Endodermal cell (in vitro differentiated cells): Measurements from ENCODE around the gene SLC27A2. TPM values are rescaled to one million over a fixed set of nuclear protein-coding genes. Genes with fewer than 3 reads are reported as not detected.

Experiments
- DNase-seq: peaks from one replicate; pipeline ENCODE4 v3.0.0-alpha.2; 2017
- H3K27ac ChIP-seq: 2 replicates; pipeline ENCODE4 v1.5.1; 2013; ENCODE audit warnings: mild to moderate bottlenecking, low read depth, low read length, moderate library complexity
- H3K27me3 ChIP-seq: 2 replicates; pipeline ENCODE4 v1.6.1; 2013; ENCODE audit warnings: mild to moderate bottlenecking, low read length, moderate library complexity; ENCODE audit not compliant: insufficient read depth, control insufficient read depth, poor library complexity, severe bottlenecking
- H3K36me3 ChIP-seq: 2 replicates; pipeline ENCODE4 v1.7.0; 2013; ENCODE audit warnings: mild to moderate bottlenecking, low read length, moderate library complexity; ENCODE audit not compliant: control insufficient read depth, insufficient read depth
- H3K4me1 ChIP-seq: one replicate; pipeline ENCODE4 v1.7.0; 2013; ENCODE audit warnings: low read length; ENCODE audit not compliant: control insufficient read depth, insufficient read depth
- H3K4me3 ChIP-seq: 2 replicates; pipeline ENCODE4 v1.5.1; 2013; ENCODE audit warnings: mild to moderate bottlenecking, low read length, moderate library complexity
- H3K9ac ChIP-seq: 2 replicates; pipeline ENCODE4 v1.6.1; 2013; ENCODE audit warnings: mild to moderate bottlenecking, low read length, moderate library complexity; ENCODE audit not compliant: poor library complexity, severe bottlenecking; ENCODE audit errors: extremely low read depth
- H3K9me3 ChIP-seq: 2 replicates; pipeline ENCODE4 v1.6.1; 2013; ENCODE audit warnings: mild to moderate bottlenecking, low read length, moderate library complexity; ENCODE audit not compliant: control insufficient read depth
- H3K27ac Mint-ChIP-seq: 2 replicates; pipeline ENCODE4 v1.8.0; 2020; ENCODE audit warnings: mixed read lengths
- H3K27me3 Mint-ChIP-seq: 2 replicates; pipeline ENCODE4 v1.8.0; 2021; ENCODE audit warnings: mild to moderate bottlenecking, mixed read lengths; ENCODE audit not compliant: insufficient read depth
- H3K36me3 Mint-ChIP-seq: 2 replicates; pipeline ENCODE4 v1.8.0; 2020; ENCODE audit warnings: low read depth, mixed read lengths
- H3K4me1 Mint-ChIP-seq: 2 replicates; pipeline ENCODE4 v1.8.0; 2020; ENCODE audit warnings: mixed read lengths
- H3K4me3 Mint-ChIP-seq: 2 replicates; pipeline ENCODE4 v1.8.0; 2020; ENCODE audit warnings: mild to moderate bottlenecking, moderate library complexity, mixed read lengths
- H3K9me3 Mint-ChIP-seq: 2 replicates; pipeline ENCODE4 v1.8.0; 2020; ENCODE audit warnings: mild to moderate bottlenecking, mixed read lengths
- WGBS, 2 experiments: methylation state at CpG; one replicate each; pipeline versions ENCODE4 v1.1.5 to v1.1.7; 2013; ENCODE audit warnings: missing lambda C conversion rate in 2 of 2, mixed read lengths in 1 of 2; ENCODE audit not compliant: insufficient coverage in 1 of 2, insufficient read length in 1 of 2; 5-methylcytosine and 5-hydroxymethylcytosine counted together
- total RNA-seq, 2 donors: library from RNA; stranded (reverse); fragmentation: NEBNext Ultra II Directional in 1 of 2; extraction: Animal tissue kit (Norgen Biotek cat#: 25700) in 1 of 2; gene quantifications; 2 replicates in 1 of 2; 3 replicates in 1 of 2; pipeline ENCODE4 v1.2.1, GENCODE V29; 2021
- TF ChIP-seq, protein P1 (sequence below): fragments of 200-600 bp; sonication (generic); conservative IDR thresholded peaks from 2 replicates; pipeline ENCODE4 v1.5.0; 2021; ENCODE audit warnings: antibody characterized with exemption, mild to moderate bottlenecking

The SLC27A2 gene
- total RNA-seq, 2 donors from 2014 or later, result 4.0 to 6.8 TPM

DNA sequence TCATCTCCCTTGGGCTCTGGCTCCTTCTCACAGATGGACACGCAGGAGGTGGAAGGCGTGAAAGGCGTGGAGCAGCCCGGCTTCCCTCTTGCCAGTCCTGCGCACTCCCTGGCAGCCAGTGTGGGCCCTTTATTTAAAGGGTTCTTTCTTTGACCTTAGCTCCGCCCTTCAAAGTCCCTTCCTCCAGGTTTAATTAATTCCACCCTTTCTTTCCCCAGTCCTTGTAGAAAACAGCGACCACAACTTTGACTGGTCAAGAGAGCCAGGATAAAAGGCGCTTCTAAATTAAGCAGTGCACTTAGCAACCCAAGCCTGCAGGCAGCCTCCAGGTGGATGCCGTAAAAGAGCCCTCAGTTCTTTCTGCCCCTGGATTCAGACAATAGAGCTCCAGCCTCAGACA, 83.6 kb downstream of the SLC27A2 start, which contains the start of gene HDC:
Gene HDC (minus strand): TSS at position 107 of the 400 bp plus-strand sequence. CDS start 103 bp downstream, at position 4.
- no peaks in the 10 kb centered on the region for H3K36me3 Mint-ChIP-seq
- H3K9me3 ChIP-seq, result no peaks in the 10 kb centered on the region
- H3K9ac ChIP-seq, result no peak within 1 kb of the TSS
- H3K36me3 ChIP-seq, result no peaks in the 10 kb centered on the region
- no peaks in the 10 kb centered on the region for H3K9me3 Mint-ChIP-seq
- no peak within 1 kb of the TSS for H3K27ac Mint-ChIP-seq
- H3K4me1 Mint-ChIP-seq, result peaks cover 12% of the 10 kb centered on the region
- no peak within 1 kb of the TSS for H3K4me3 ChIP-seq
- H3K27me3 Mint-ChIP-seq, result peaks cover 4% of the 10 kb centered on the region
- no peak within 1 kb of the TSS for H3K4me3 Mint-ChIP-seq
- no peaks in the 10 kb centered on the region for H3K27me3 ChIP-seq
- 79 to 85% methylated on average over 9 of the region's 9 CpGs for WGBS, 2 experiments
- peak; percentile 38 for DNase-seq
- H3K27ac ChIP-seq, result no peak within 1 kb of the TSS
- H3K4me1 ChIP-seq, result peaks cover 3% of the 10 kb centered on the region
- TF ChIP-seq, protein P1, sequence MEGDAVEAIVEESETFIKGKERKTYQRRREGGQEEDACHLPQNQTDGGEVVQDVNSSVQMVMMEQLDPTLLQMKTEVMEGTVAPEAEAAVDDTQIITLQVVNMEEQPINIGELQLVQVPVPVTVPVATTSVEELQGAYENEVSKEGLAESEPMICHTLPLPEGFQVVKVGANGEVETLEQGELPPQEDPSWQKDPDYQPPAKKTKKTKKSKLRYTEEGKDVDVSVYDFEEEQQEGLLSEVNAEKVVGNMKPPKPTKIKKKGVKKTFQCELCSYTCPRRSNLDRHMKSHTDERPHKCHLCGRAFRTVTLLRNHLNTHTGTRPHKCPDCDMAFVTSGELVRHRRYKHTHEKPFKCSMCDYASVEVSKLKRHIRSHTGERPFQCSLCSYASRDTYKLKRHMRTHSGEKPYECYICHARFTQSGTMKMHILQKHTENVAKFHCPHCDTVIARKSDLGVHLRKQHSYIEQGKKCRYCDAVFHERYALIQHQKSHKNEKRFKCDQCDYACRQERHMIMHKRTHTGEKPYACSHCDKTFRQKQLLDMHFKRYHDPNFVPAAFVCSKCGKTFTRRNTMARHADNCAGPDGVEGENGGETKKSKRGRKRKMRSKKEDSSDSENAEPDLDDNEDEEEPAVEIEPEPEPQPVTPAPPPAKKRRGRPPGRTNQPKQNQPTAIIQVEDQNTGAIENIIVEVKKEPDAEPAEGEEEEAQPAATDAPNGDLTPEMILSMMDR, result no peak

DNA sequence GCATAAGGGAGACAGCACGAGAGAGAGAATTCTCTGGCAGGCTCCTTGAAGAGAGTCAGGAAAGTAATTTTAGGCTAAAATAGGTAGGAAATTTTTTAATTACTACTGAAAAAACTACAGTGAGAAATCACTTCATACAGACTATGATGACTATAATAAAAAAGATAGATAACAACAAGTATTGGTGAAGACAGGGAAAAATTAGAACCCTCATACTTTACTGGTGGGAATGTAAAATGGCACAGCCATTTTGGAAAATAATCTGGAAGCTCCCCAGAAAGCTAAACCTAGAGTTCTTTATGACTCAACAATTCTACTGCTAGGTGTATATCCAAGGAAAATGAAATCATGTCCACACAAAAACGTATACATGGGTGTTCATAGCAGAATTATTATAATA, 85.6 kb downstream of the SLC27A2 start:
- WGBS, 2 experiments, result 91 to 100% methylated on average over 1 of the region's 2 CpGs
- Histone ChIP-seq H3K4me3 (no peak overlapping the region), H3K36me3 (no peaks in the 10 kb centered on the region), H3K27ac (no peak overlapping the region), H3K4me1 (no peaks in the 10 kb centered on the region), H3K9ac (no peak overlapping the region), H3K27me3 (no peaks in the 10 kb centered on the region), H3K9me3 (no peaks in the 10 kb centered on the region)
- no peaks in the 10 kb centered on the region for H3K36me3 Mint-ChIP-seq
- H3K27ac Mint-ChIP-seq, result no peak overlapping the region
- TF ChIP-seq, protein P1, result no peak
- H3K27me3 Mint-ChIP-seq, result peaks cover 4% of the 10 kb centered on the region
- DNase-seq, result no peak
- H3K4me3 Mint-ChIP-seq, result no peak overlapping the region
- H3K4me1 Mint-ChIP-seq, result peaks cover 8% of the 10 kb centered on the region
- no peaks in the 10 kb centered on the region for H3K9me3 Mint-ChIP-seq

DNA sequence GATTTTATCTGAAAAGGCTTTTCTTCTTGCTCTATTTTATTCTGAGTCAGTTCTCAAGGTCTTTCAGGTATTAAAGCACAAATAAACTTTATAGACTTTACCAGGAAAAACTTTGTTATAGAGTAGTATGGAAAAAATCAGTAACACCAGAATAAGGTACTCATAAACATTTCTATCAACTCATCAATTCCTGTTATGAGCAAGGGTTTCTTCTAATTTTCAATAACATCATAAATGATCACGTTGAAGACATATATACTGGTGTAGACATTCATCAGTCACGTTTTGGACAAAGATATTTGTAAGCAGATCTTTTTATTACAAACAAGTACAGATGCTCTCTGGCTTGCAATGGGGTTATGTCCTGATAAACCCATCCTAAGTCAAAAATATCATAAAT, 93.1 kb downstream of the SLC27A2 start:
- Mint-ChIP-seq H3K9me3 (no peaks in the 10 kb centered on the region), H3K36me3 (peaks cover 8% of the 10 kb centered on the region), H3K4me3 (no peak overlapping the region), H3K27ac (no peak overlapping the region), H3K4me1 (no peaks in the 10 kb centered on the region), H3K27me3 (no peaks in the 10 kb centered on the region)
- H3K4me1 ChIP-seq, result no peaks in the 10 kb centered on the region
- WGBS, 2 experiments, result 92% methylated on average over 2 of the region's 2 CpGs; no CpG with 5 or more reads in 1 of the 2 experiments
- no peak overlapping the region for H3K4me3 ChIP-seq
- H3K27ac ChIP-seq, result no peak overlapping the region
- no peak overlapping the region for H3K9ac ChIP-seq
- DNase-seq, result no peak
- H3K9me3 ChIP-seq, result no peaks in the 10 kb centered on the region
- H3K36me3 ChIP-seq, result peaks cover 7% of the 10 kb centered on the region
- H3K27me3 ChIP-seq, result no peaks in the 10 kb centered on the region
- TF ChIP-seq, protein P1, result no peak
